AG20443 (cell line): ENCODE results near the gene NFATC4.
"Not testable (repeated sequence)": the region's sequence is repeated elsewhere in the genome, so short reads cannot be mapped to it uniquely, and the experiment has no call there.

Experiments used
- DNase-seq: peaks from one replicate; pipeline ENCODE4 v3.0.0; 2012; ENCODE audit warnings: low spot score, mixed read lengths

NFATC4 gene

GRCh38 chr14:24339284-24340151 lies 28.5 kb upstream of the NFATC4 start, which contains the start of gene RIPK3:
Gene RIPK3, minus strand, starts transcription at chr14:24339991. Its CDS starts 165 bp downstream, at chr14:24339826.
- DNase-seq, result peak; percentile 53

- no peak for DNase-seq
Measured at GRCh38 chr14:24340606-24341005, 27.4 kb upstream of the NFATC4 start.

GRCh38 chr14:24342889-24343288 lies 25.1 kb upstream of the NFATC4 start:
- no peak for DNase-seq

- DNase-seq, result no peak
Measured at GRCh38 chr14:24343795-24344660, 24.0 kb upstream of the NFATC4 start.

- no peak for DNase-seq
Measured at GRCh38 chr14:24347134-24347533, 20.9 kb upstream of the NFATC4 start.

- no peak for DNase-seq
Measured at GRCh38 chr14:24348186-24348585, 19.8 kb upstream of the NFATC4 start.

- no peak for DNase-seq
Measured at GRCh38 chr14:24349742-24350141, 18.2 kb upstream of the NFATC4 start.

- peak; percentile 57 for DNase-seq
Measured at GRCh38 chr14:24351517-24351916, 16.5 kb upstream of the NFATC4 start.

GRCh38 chr14:24353559-24354481 lies 14.2 kb upstream of the NFATC4 start:
- peak; percentile 43 for DNase-seq

- not testable (repeated sequence) for DNase-seq
Measured at GRCh38 chr14:24354482-24354825, 13.5 kb upstream of the NFATC4 start.

GRCh38 chr14:24355009-24355408 lies 13.0 kb upstream of the NFATC4 start:
- no peak for DNase-seq

- DNase-seq, result no peak
Measured at GRCh38 chr14:24356208-24356607, 11.8 kb upstream of the NFATC4 start.

GRCh38 chr14:24360281-24360680 lies 7.7 kb upstream of the NFATC4 start:
- DNase-seq, result no peak

GRCh38 chr14:24361326-24361725 lies 6.7 kb upstream of the NFATC4 start:
- DNase-seq, result no peak

GRCh38 chr14:24362241-24362960 lies 5.6 kb upstream of the NFATC4 start:
- DNase-seq, result peak; percentile 45

- DNase-seq, result no peak
Measured at GRCh38 chr14:24363401-24363800, 4.6 kb upstream of the NFATC4 start.

GRCh38 chr14:24364841-24365240 lies 3.1 kb upstream of the NFATC4 start:
- no peak for DNase-seq

- peak; percentile 84 for DNase-seq
Measured at GRCh38 chr14:24365600-24366412, 2.2 kb upstream of the NFATC4 start.

- DNase-seq, result no peak
Measured at GRCh38 chr14:24366413-24366720, 1.6 kb upstream of the NFATC4 start.

GRCh38 chr14:24366721-24367513 lies 1.1 kb upstream of the NFATC4 start:
- peak; percentile 92 for DNase-seq
